ENCODE measurements around the gene DHX40.

- TF ChIP-seq MAFK (IDR thresholded peaks at IDR 0.05; ENCODE audit: partially characterized antibody) (no peak), CTCF (IDR thresholded peaks at IDR 0.05) (no peak), MAX (IDR thresholded peaks at IDR 0.05) (no peak), POLR2A (IDR thresholded peaks at IDR 0.05; ENCODE audit: low read length) (no peak), MAZ (IDR thresholded peaks at IDR 0.05; ENCODE audit: borderline replicate concordance, low read depth, low read length) (no peak), JUNB (IDR thresholded peaks at IDR 0.05) (no peak), BCL3 (IDR thresholded peaks at IDR 0.05) (no peak), FOSB (CRISPR knock-in tag; IDR thresholded peaks at IDR 0.05) (no peak), REST (IDR thresholded peaks at IDR 0.05) (no peak), RNF2 (IDR thresholded peaks at IDR 0.05; ENCODE audit: borderline replicate concordance, low read depth) (no peak), RCOR1 (IDR thresholded peaks at IDR 0.05; ENCODE audit: low read depth, low read length) (no peak), CBX8 (IDR thresholded peaks at IDR 0.05) (no peak), USF2 (IDR thresholded peaks at IDR 0.05) (no peak), RFX5 (IDR thresholded peaks at IDR 0.05) (no peak)
Measured at GRCh38 chr17:59533694-59534093, 31.7 kb upstream of the DHX40 start.

Data from A549 (cell line).